Measurements from ENCODE around the gene GZMM.

GZMM gene

GRCh38 chr19:543910-544608, at the start of gene GZMM:
TSS of gene GZMM (plus strand) at chr19:544053. CDS start at chr19:544072, 19 bp downstream.
- no peak for DNase-seq (ENCODE audit: low read depth)
- TF ChIP-seq CTCF (IDR thresholded peaks at IDR 0.05; ENCODE audit: insufficient read depth, low read depth, low read length, missing control alignments), result no peak
- H3K4me3 ChIP-seq (ENCODE audit: low read length), result no peak within 1 kb of the TSS

- TF ChIP-seq CTCF (IDR thresholded peaks at IDR 0.05; ENCODE audit: insufficient read depth, low read depth, low read length, missing control alignments), result no peak
- no peak overlapping the region for H3K4me3 ChIP-seq (ENCODE audit: low read length)
- no peak for DNase-seq (ENCODE audit: low read depth)
Observed at GRCh38 chr19:494171-495080, 49.4 kb upstream of the GZMM start.

GRCh38 chr19:495081-495401, 48.8 kb upstream of the GZMM start:
- DNase-seq (ENCODE audit: low read depth), result no peak

GRCh38 chr19:495402-496111, 48.3 kb upstream of the GZMM start:
- peak; percentile 54 for TF ChIP-seq CTCF (IDR thresholded peaks at IDR 0.05; ENCODE audit: insufficient read depth, low read depth, low read length, missing control alignments)
- H3K4me3 ChIP-seq (ENCODE audit: low read length), result no peak overlapping the region
- no peak for DNase-seq (ENCODE audit: low read depth)

More at GRCh38 chr19:495081-495401, 48.8 kb upstream of the GZMM start:
- H3K4me3 ChIP-seq (ENCODE audit: low read length), result no peak overlapping the region
- no peak for TF ChIP-seq CTCF (IDR thresholded peaks at IDR 0.05; ENCODE audit: insufficient read depth, low read depth, low read length, missing control alignments)

- no peak for TF ChIP-seq CTCF (IDR thresholded peaks at IDR 0.05; ENCODE audit: insufficient read depth, low read depth, low read length, missing control alignments)
- DNase-seq (ENCODE audit: low read depth), result no peak
- H3K4me3 ChIP-seq (ENCODE audit: low read length), result no peak within 1 kb of the TSS
Observed at GRCh38 chr19:496112-496665, 47.7 kb upstream of the GZMM start, which contains the start of gene MADCAM1. TSS of gene MADCAM1 (plus strand) at chr19:496486. CDS start at chr19:496500, 14 bp downstream.

- DNase-seq (ENCODE audit: low read depth), result no peak
- no peak overlapping the region for H3K4me3 ChIP-seq (ENCODE audit: low read length)
- TF ChIP-seq CTCF (IDR thresholded peaks at IDR 0.05; ENCODE audit: insufficient read depth, low read depth, low read length, missing control alignments), result no peak
Observed at GRCh38 chr19:496986-497385, 46.9 kb upstream of the GZMM start.
